B cell (primary cell): ENCODE measurements around the gene NLRC5. TPM values are rescaled to one million over a fixed set of nuclear protein-coding genes. Genes with fewer than 3 reads are reported as not detected.

ENCODE experiments used
- ATAC-seq: fragments of 200-7000 bp; cut with Tn5 transposase; one replicate; pipeline ENCODE4 v1.10.0; 2021; ENCODE audit warnings: low read depth, mild to moderate bottlenecking, moderate number of reproducible peaks, moderate library complexity
- CTCF ChIA-PET: fragments of 350-600 bp; sonication (Branson Sonifier 250); formaldehyde crosslinking; loops from one replicate; lab custom pipeline; 2021; ENCODE audit warnings: antibody characterized with exemption, inconsistent platforms; lab: Charles Lee
- POLR2A ChIA-PET: fragments of 350-600 bp; sonication (Branson Sonifier 250); formaldehyde crosslinking; loops from one replicate; lab custom pipeline; 2021; ENCODE audit warnings: antibody characterized with exemption; lab: Charles Lee
- DNase-seq: peaks from one replicate; pipeline ENCODE4 v3.0.0; 2013
- H2AFZ ChIP-seq: 2 replicates; pipeline ENCODE4 v1.6.1; 2012; ENCODE audit warnings: mild to moderate bottlenecking, low read depth, low read length; ENCODE audit not compliant: insufficient read depth, poor library complexity, severe bottlenecking
- H3K27ac ChIP-seq, 2 donors: 1 replicate in 1 of 2; 2 replicates in 1 of 2; pipeline ENCODE4 v1.5.1; 2012 to 2013; ENCODE audit warnings: low read length in 2 of 2, mild to moderate bottlenecking in 2 of 2, moderate library complexity in 1 of 2
- H3K27me3 ChIP-seq, 4 experiments: fragments of 200-600 bp in 1 of 4; sonication (generic) in 1 of 4; replicated peaks in 1 of 4; 1 replicate in 2 of 4; 2 replicates in 2 of 4; pipeline versions ENCODE4 v1.6.1 to v1.7.0; 2013 to 2016; ENCODE audit warnings: low read length in 3 of 4, mild to moderate bottlenecking in 2 of 4, mixed read lengths in 1 of 4, moderate library complexity in 1 of 4; ENCODE audit not compliant: insufficient read depth in 4 of 4, control insufficient read depth in 3 of 4; ENCODE audit errors: control extremely low read depth in 1 of 4
- H3K36me3 ChIP-seq, 2 experiments: replicated peaks in 1 of 2; 1 replicate in 1 of 2; 2 replicates in 1 of 2; pipeline versions ENCODE4 v1.6.1 to v1.7.1; 2013; ENCODE audit warnings: low read length in 1 of 2; ENCODE audit not compliant: insufficient read depth in 2 of 2, control insufficient read depth in 1 of 2; ENCODE audit errors: control extremely low read depth in 1 of 2, extremely low read depth in 1 of 2
- H3K4me1 ChIP-seq, 2 donors: fragments of 200-600 bp in 1 of 2; sonication (generic) in 1 of 2; 1 replicate in 1 of 2; 2 replicates in 1 of 2; pipeline versions ENCODE4 v1.5.1 to v1.6.1; 2013 to 2017; ENCODE audit warnings: low read length in 2 of 2; ENCODE audit not compliant: control insufficient read depth in 2 of 2, insufficient read depth in 2 of 2
- H3K4me2 ChIP-seq: replicated peaks from 2 replicates; pipeline ENCODE3; 2012; ENCODE audit warnings: mild to moderate bottlenecking, low read depth, low read length; ENCODE audit not compliant: poor library complexity, severe bottlenecking
- H3K4me3 ChIP-seq, 5 experiments: fragments of 200-600 bp in 1 of 5; sonication (generic) in 1 of 5; 1 replicate in 3 of 5; 2 replicates in 2 of 5; pipeline versions ENCODE4 v1.5.1 to v1.7.0; 2011 to 2016; ENCODE audit warnings: low read length in 4 of 5, mild to moderate bottlenecking in 4 of 5, low read depth in 2 of 5, control low read depth in 1 of 5, moderate library complexity in 1 of 5; ENCODE audit not compliant: insufficient read depth in 1 of 5; ENCODE audit errors: control extremely low read depth in 1 of 5, extremely low read depth in 1 of 5
- H3K79me2 ChIP-seq: fragments of 200-600 bp; sonication (generic); one replicate; pipeline ENCODE4 v1.6.0; 2016; ENCODE audit warnings: low read length; ENCODE audit not compliant: control insufficient read depth, insufficient read depth
- H3K9ac ChIP-seq: fragments of 200-600 bp; sonication (generic); 2 replicates; pipeline ENCODE4 v1.6.1; 2017; ENCODE audit warnings: mild to moderate bottlenecking, low read length, moderate library complexity
- H3K9me3 ChIP-seq, 3 donors: one replicate each; pipeline versions ENCODE4 v1.6.1 to v1.7.1; 2013; ENCODE audit warnings: low read length in 2 of 3; ENCODE audit not compliant: control insufficient read depth in 2 of 3, insufficient read depth in 1 of 3; ENCODE audit errors: control extremely low read depth in 1 of 3
- H4K20me1 ChIP-seq: 2 replicates; pipeline ENCODE4 v1.6.0; 2012; ENCODE audit warnings: mild to moderate bottlenecking, low read length; ENCODE audit not compliant: insufficient read depth, control insufficient read depth, poor library complexity, severe bottlenecking
- H3K27ac Mint-ChIP-seq: one replicate; pipeline ENCODE4 v1.8.0; 2021; ENCODE audit warnings: mixed read lengths
- H3K27me3 Mint-ChIP-seq: one replicate; pipeline ENCODE4 v1.8.0; 2021; ENCODE audit warnings: mixed read lengths
- H3K4me1 Mint-ChIP-seq: one replicate; pipeline ENCODE4 v1.8.0; 2021; ENCODE audit warnings: mixed read lengths
- H3K4me3 Mint-ChIP-seq: one replicate; pipeline ENCODE4 v1.8.0; 2021; ENCODE audit warnings: mixed read lengths
- H3K9me3 Mint-ChIP-seq: one replicate; pipeline ENCODE4 v1.8.0; 2022; ENCODE audit warnings: mixed read lengths; ENCODE audit not compliant: insufficient read depth
- CTCF ChIP-seq: fragments of 200-600 bp; IDR thresholded peaks from one replicate; pipeline ENCODE4 v1.8.0; 2022; ENCODE audit warnings: antibody characterized with exemption, mild to moderate bottlenecking
- EZH2 ChIP-seq: IDR thresholded peaks from 2 replicates; pipeline ENCODE4 v1.6.1; 2012; ENCODE audit warnings: borderline replicate concordance, low read depth, mild to moderate bottlenecking, moderate library complexity, low read length; ENCODE audit not compliant: insufficient read depth, poor library complexity, severe bottlenecking
- WGBS: methylation state at CpG from one replicate; pipeline ENCODE4 v1.1.5; 2013; ENCODE audit warnings: missing lambda C conversion rate; ENCODE audit not compliant: insufficient coverage; 5-methylcytosine and 5-hydroxymethylcytosine counted together
- intact Hi-C: fragments of 100-400 bp; cut with micrococcal nuclease; formaldehyde crosslinking; loops from one replicate; pipeline ENCODE4 v1.10.0; 2022
- polyA plus RNA-seq: library from polyadenylated mRNA; depleted of rRNA; stranded (reverse); fragments of >200 nt; gene quantifications from 2 replicates; pipeline ENCODE4 v1.2.3, GENCODE V29; 2012
- total RNA-seq, 2 donors: library from RNA; stranded (reverse); fragments of 120-200 nt in 1 of 2; gene quantifications; 1 replicate in 1 of 2; 2 replicates in 1 of 2; pipeline versions ENCODE4 v1.2.3 to v1.2.4, GENCODE V29; 2013 to 2022

The NLRC5 gene
- total and polyA plus RNA-seq, 2 donors (not counting 1 experiment from before 2014, with no cell fraction given) = 349 to 510 TPM

DNA sequence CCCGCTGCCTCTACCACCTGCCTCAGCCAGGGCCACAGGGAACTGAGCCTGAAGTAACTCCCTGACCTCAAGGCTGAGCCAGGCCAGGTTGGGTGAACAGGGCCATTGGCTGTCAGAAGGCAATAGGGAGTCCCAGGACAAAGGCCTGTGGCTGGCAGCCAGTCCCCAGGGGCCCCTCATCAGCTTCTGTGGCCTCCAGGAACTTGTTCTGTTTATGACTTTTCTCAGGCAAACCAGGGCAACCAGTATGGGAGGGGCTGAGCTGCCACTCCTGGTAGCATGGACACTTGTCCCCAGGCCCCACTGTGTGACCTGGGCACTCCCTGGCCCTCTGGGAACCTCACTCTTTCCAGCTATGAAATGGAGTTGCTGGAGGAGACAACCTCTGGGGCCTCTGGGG lies 143.1 kb downstream of the NLRC5 start:
- H3K27ac Mint-ChIP-seq = no peak overlapping the region
- no peak overlapping the region for H3K4me3 Mint-ChIP-seq
- H3K27me3 Mint-ChIP-seq = no peaks in the 10 kb centered on the region
- no peaks in the 10 kb centered on the region for H3K9me3 Mint-ChIP-seq
- H3K9me3 ChIP-seq = no peaks in the 10 kb centered on the region
- no peak overlapping the region for H3K4me3 ChIP-seq
- H3K27me3 ChIP-seq = no peaks in the 10 kb centered on the region
- no peaks in the 10 kb centered on the region for H3K79me2 ChIP-seq
- no peak overlapping the region for H3K9ac ChIP-seq
- ATAC-seq = no peak
- no peak overlapping the region for H2AFZ ChIP-seq
- peaks cover 40% of the 10 kb centered on the region for H3K4me1 Mint-ChIP-seq
- TF ChIP-seq EZH2 = no peak
- no peak for TF ChIP-seq CTCF
- WGBS = 79% methylated on average over 1 of the region's 1 CpG
- no peaks in the 10 kb centered on the region for H3K36me3 ChIP-seq
- CTCF ChIA-PET = no interaction called here
- H3K27ac ChIP-seq = no peak overlapping the region
- peaks cover 27 to 38% of the 10 kb centered on the region in 2 donors for H3K4me1 ChIP-seq
- no peaks in the 10 kb centered on the region for H4K20me1 ChIP-seq
- no peak overlapping the region for H3K4me2 ChIP-seq
- DNase-seq = no peak
- POLR2A ChIA-PET = no interaction called here
- intact Hi-C loops = no loop called here

GRCh38 chr16:57133031-57133430 lies 143.7 kb downstream of the NLRC5 start:
- H3K9ac ChIP-seq = no peak overlapping the region
- CTCF ChIA-PET = no interaction called here
- H3K9me3 Mint-ChIP-seq = no peaks in the 10 kb centered on the region
- H3K4me3 ChIP-seq = no peak overlapping the region
- TF ChIP-seq EZH2 (no peak), CTCF (no peak)
- H3K27ac ChIP-seq = no peak overlapping the region
- H3K27me3 ChIP-seq = no peaks in the 10 kb centered on the region
- DNase-seq (no peak), ATAC-seq (no peak)
- peaks cover 40% of the 10 kb centered on the region for H3K4me1 Mint-ChIP-seq
- no peak overlapping the region for H3K4me2 ChIP-seq
- H3K27me3 Mint-ChIP-seq = no peaks in the 10 kb centered on the region
- H2AFZ ChIP-seq = no peak overlapping the region
- H3K27ac Mint-ChIP-seq = no peak overlapping the region
- peaks cover 27 to 38% of the 10 kb centered on the region in 2 donors for H3K4me1 ChIP-seq
- H3K79me2 ChIP-seq = no peaks in the 10 kb centered on the region
- H3K9me3 ChIP-seq = no peaks in the 10 kb centered on the region
- intact Hi-C loops = no loop called here
- no peak overlapping the region for H3K4me3 Mint-ChIP-seq
- H3K36me3 ChIP-seq = no peaks in the 10 kb centered on the region
- POLR2A ChIA-PET = no interaction called here
- WGBS = 65% methylated on average over 4 of the region's 4 CpGs
- no peaks in the 10 kb centered on the region for H4K20me1 ChIP-seq

Other genes starting within 250 kb of the NLRC5 start
- 4.9 and 5.3 TPM in 2 replicates for gene SLC12A3, start 124.3 kb upstream of the NLRC5 start, total RNA-seq
- gene SLC12A3, start 124.3 kb upstream of the NLRC5 start, polyA plus RNA-seq = 0.72 and 1.3 TPM in 2 replicates
- gene HERPUD1, start 57.4 kb upstream of the NLRC5 start, total RNA-seq = 1,041 and 1,046 TPM in 2 replicates
- 273 and 504 TPM in 2 replicates for gene HERPUD1, start 57.4 kb upstream of the NLRC5 start, polyA plus RNA-seq
- gene CETP, start 27.6 kb upstream of the NLRC5 start, total RNA-seq = 0.90 and 1.3 TPM in 2 replicates
- gene CETP, start 27.6 kb upstream of the NLRC5 start, polyA plus RNA-seq = 0.18 and 0.48 TPM in 2 replicates
- gene CPNE2, start 103.0 kb downstream of the NLRC5 start, total RNA-seq = 2.9 and 3.9 TPM in 2 replicates
- gene CPNE2, start 103.0 kb downstream of the NLRC5 start, polyA plus RNA-seq = 1.5 and 1.7 TPM in 2 replicates
- gene PSME3IP1, start 196.5 kb downstream of the NLRC5 start, total RNA-seq = 156 and 166 TPM in 2 replicates
- 114 and 125 TPM in 2 replicates for gene PSME3IP1, start 196.5 kb downstream of the NLRC5 start, polyA plus RNA-seq
- gene RSPRY1, start 196.8 kb downstream of the NLRC5 start, total RNA-seq = 37.7 and 38.4 TPM in 2 replicates
- gene RSPRY1, start 196.8 kb downstream of the NLRC5 start, polyA plus RNA-seq = 9.6 and 17.0 TPM in 2 replicates